Thyroid gland (tissue), 4 donors: ENCODE results near the gene CHMP4B. TPM values are rescaled to one million over a fixed set of nuclear protein-coding genes. Genes with fewer than 3 reads are reported as not detected.

Experiments used
- DNase-seq, 2 donors: peaks; one replicate each; pipeline ENCODE4 v3.0.0-alpha.2; 2019
- H3K27ac ChIP-seq, 3 donors: fragments of 200-600 bp; sonication (generic); 1 replicate in 2 of 3; 2 replicates in 1 of 3; pipeline ENCODE4 v1.5.1; 2016 to 2019; ENCODE audit warnings: mild to moderate bottlenecking in 1 of 3, moderate library complexity in 1 of 3
- H3K27me3 ChIP-seq: fragments of 200-600 bp; sonication (generic); one replicate; pipeline ENCODE4 v1.5.1; 2019
- H3K36me3 ChIP-seq, 2 donors: fragments of 200-600 bp; sonication (generic); one replicate each; pipeline ENCODE4 v1.5.1; 2016 to 2019
- H3K4me1 ChIP-seq, 2 donors: fragments of 200-600 bp; sonication (generic); one replicate each; pipeline ENCODE4 v1.5.1; 2017 to 2019
- H3K4me3 ChIP-seq, 3 donors: fragments of 200-600 bp; sonication (generic); replicated peaks in 1 of 3; 1 replicate in 2 of 3; 2 replicates in 1 of 3; pipeline ENCODE4 v1.5.1; 2016; ENCODE audit warnings: mild to moderate bottlenecking in 1 of 3
- H3K9me3 ChIP-seq: fragments of 200-600 bp; sonication (generic); one replicate; pipeline ENCODE4 v1.5.1; 2017
- CTCF ChIP-seq, 6 experiments: fragments of 200-600 bp in 3 of 6; fragments of 450-650 bp in 3 of 6; sonication (generic) in 3 of 6; IDR thresholded peaks; one replicate each; pipeline ENCODE4 v1.5.1; 2016 to 2019; ENCODE audit warnings: antibody characterized with exemption in 6 of 6, mild to moderate bottlenecking in 2 of 6, inconsistent platforms in 1 of 6, moderate library complexity in 1 of 6
- POLR2A ChIP-seq, 2 donors: fragments of 450-650 bp; IDR thresholded peaks; one replicate each; pipeline ENCODE4 v1.6.1; 2017; ENCODE audit warnings: antibody characterized with exemption in 2 of 2, mild to moderate bottlenecking in 2 of 2, moderate library complexity in 1 of 2
- WGBS, 2 donors: methylation state at CpG; one replicate each; pipeline ENCODE4 v1.1.5; 2017; 5-methylcytosine and 5-hydroxymethylcytosine counted together
- intact Hi-C: fragments of 100-400 bp; cut with DNase I; formaldehyde crosslinking; loops from one replicate; pipeline ENCODE4 v1.15.1; 2023
- total RNA-seq, 4 donors: library from RNA; depleted of rRNA; stranded (reverse); fragments of >200 nt; gene quantifications; one replicate each; pipeline ENCODE4 v1.2.3, GENCODE V29; 2016

The CHMP4B gene
- total RNA-seq, 4 donors from 2014 or later, result 70.3 to 93.5 (median 85.7) TPM

GRCh38 chr20:33882481-33882880 is 71.3 kb downstream of the CHMP4B start:
- intact Hi-C loops, result no loop called here

GRCh38 chr20:33883164-33883563 is 72.0 kb downstream of the CHMP4B start:
- Histone ChIP-seq H3K9me3 (no peaks in the 10 kb centered on the region), H3K27ac (no peak overlapping the region), H3K4me1 (no peaks in the 10 kb centered on the region), H3K36me3 (no peaks in the 10 kb centered on the region), H3K27me3 (no peaks in the 10 kb centered on the region), H3K4me3 (no peak overlapping the region)
- no peak for TF ChIP-seq CTCF (IDR thresholded peaks at IDR 0.05)
- 90 to 95% methylated on average over 6 of the region's 6 CpGs for WGBS, 2 donors
- no peak for DNase-seq
- intact Hi-C loops, result no loop called here

More at GRCh38 chr20:33882481-33882880, 71.3 kb downstream of the CHMP4B start:
- H3K36me3 ChIP-seq, result no peaks in the 10 kb centered on the region
- no peak for TF ChIP-seq POLR2A (IDR thresholded peaks at IDR 0.05)
- no peak for TF ChIP-seq CTCF (IDR thresholded peaks at IDR 0.05)
- 87 to 89% methylated on average over 9 to 10 of the region's 10 CpGs for WGBS, 2 donors
- no peak overlapping the region for H3K4me3 ChIP-seq
- H3K27me3 ChIP-seq, result no peaks in the 10 kb centered on the region
- no peak overlapping the region for H3K27ac ChIP-seq
- H3K9me3 ChIP-seq, result no peaks in the 10 kb centered on the region
- no peaks in the 10 kb centered on the region for H3K4me1 ChIP-seq
- no peak for DNase-seq

- 95 to 98% methylated on average over 2 of the region's 2 CpGs for WGBS, 2 donors
- Histone ChIP-seq H3K4me3 (no peak overlapping the region), H3K4me1 (no peaks in the 10 kb centered on the region), H3K27ac (no peak overlapping the region), H3K9me3 (no peaks in the 10 kb centered on the region), H3K27me3 (no peaks in the 10 kb centered on the region), H3K36me3 (no peaks in the 10 kb centered on the region)
- intact Hi-C loops, result no loop called here
- TF ChIP-seq CTCF (IDR thresholded peaks at IDR 0.05) (no peak), POLR2A (IDR thresholded peaks at IDR 0.05) (no peak)
- no peak for DNase-seq
These were observed 73.5 kb downstream of the CHMP4B start for GRCh38 chr20:33884633-33885032.

GRCh38 chr20:33889312-33889711 is 78.2 kb downstream of the CHMP4B start:
- H3K4me3 ChIP-seq, result no peak overlapping the region

GRCh38 chr20:33890557-33890956 is 79.4 kb downstream of the CHMP4B start:
- Histone ChIP-seq H3K27me3 (no peaks in the 10 kb centered on the region), H3K4me1 (no peaks in the 10 kb centered on the region), H3K36me3 (no peaks in the 10 kb centered on the region), H3K4me3 (no peak overlapping the region), H3K9me3 (no peaks in the 10 kb centered on the region), H3K27ac (no peak overlapping the region)
- no peak for DNase-seq
- intact Hi-C loops, result no loop called here
- TF ChIP-seq POLR2A (IDR thresholded peaks at IDR 0.05), result no peak
- no peak for TF ChIP-seq CTCF (IDR thresholded peaks at IDR 0.05)
- 86 to 92% methylated on average over 1 of the region's 1 CpG for WGBS, 2 donors

More at GRCh38 chr20:33889312-33889711, 78.2 kb downstream of the CHMP4B start:
- no peak for DNase-seq
- TF ChIP-seq POLR2A (IDR thresholded peaks at IDR 0.05) (no peak), CTCF (IDR thresholded peaks at IDR 0.05) (no peak)
- intact Hi-C loops, result no loop called here
- Histone ChIP-seq H3K9me3 (no peaks in the 10 kb centered on the region), H3K27ac (no peak overlapping the region), H3K27me3 (no peaks in the 10 kb centered on the region), H3K36me3 (no peaks in the 10 kb centered on the region), H3K4me1 (no peaks in the 10 kb centered on the region)
